ENCODE results near the gene PTPRD.

PTPRD gene

DNA sequence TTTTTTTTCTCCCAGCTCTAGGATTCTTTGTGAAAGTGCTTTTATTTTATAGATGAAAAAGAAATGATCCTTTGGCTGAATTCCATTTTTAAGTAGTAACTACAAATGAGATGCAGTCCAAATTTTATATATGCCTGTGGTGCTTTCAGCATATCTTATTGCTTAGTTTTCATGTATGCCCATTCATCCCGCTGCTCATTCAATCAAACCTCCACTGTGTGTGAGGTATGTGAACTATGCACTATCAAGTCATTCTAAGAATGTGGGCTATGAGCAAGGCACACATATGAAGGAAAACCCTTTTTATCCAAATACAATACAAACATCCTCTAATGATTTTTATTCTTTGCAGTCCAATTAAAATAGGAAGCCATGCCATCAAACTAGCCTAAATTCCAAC, 1744.2 kb downstream of the PTPRD start:
- no peak for DNase-seq (ENCODE audit: low read depth, low spot score)

GRCh38 chr9:8867148-8867547, 1745.7 kb downstream of the PTPRD start:
- DNase-seq (ENCODE audit: low read depth, low spot score) = no peak

DNA sequence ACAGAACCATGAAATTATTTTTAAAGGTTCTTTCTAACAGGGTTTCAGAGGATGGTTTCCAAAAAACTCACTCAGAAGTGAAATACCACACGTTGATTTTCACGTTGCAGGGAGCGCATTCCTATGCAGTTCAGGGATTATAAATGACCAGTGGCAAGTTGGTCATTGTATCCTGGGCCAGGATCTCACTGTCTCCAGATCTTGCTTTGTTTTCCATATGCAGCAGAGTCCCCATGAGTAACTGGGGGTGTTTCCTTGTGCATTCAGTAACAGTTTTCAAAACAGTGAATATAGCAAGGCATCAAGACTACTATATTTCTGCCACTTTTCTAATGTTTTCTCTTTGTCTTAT, 1748.3 kb downstream of the PTPRD start:
- no peak for DNase-seq (ENCODE audit: low read depth, low spot score)

GRCh38 chr9:8863886-8864544, 1748.8 kb downstream of the PTPRD start:
- DNase-seq (ENCODE audit: low read depth, low spot score) = no peak

GRCh38 chr9:8863069-8863468, 1749.7 kb downstream of the PTPRD start:
- DNase-seq (ENCODE audit: low read depth, low spot score) = no peak

GRCh38 chr9:8860925-8861324, 1751.9 kb downstream of the PTPRD start:
- DNase-seq (ENCODE audit: low read depth, low spot score) = no peak

DNA sequence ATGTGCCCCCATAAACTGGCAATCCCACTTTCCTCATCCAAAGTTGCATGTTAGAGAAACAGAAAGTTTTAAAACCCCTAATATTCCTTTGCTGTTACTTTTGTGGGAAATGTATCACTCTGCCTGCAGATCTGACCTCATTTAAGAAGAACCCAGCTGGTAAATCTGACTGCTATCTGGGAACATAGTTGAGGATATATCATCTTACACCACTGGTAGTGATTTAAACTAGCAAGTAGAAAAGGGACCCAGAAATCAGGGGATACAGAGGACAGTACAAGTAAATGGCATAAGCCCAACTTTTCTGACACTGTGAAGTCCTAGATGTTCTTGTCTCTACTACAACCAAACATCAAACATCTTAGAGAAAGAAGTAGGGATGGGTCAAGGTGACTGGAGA, 1752.7 kb downstream of the PTPRD start:
- DNase-seq (ENCODE audit: low read depth, low spot score) = no peak

- DNase-seq (ENCODE audit: low read depth, low spot score) = no peak
These were observed 1753.4 kb downstream of the PTPRD start for GRCh38 chr9:8859416-8859815.

DNA sequence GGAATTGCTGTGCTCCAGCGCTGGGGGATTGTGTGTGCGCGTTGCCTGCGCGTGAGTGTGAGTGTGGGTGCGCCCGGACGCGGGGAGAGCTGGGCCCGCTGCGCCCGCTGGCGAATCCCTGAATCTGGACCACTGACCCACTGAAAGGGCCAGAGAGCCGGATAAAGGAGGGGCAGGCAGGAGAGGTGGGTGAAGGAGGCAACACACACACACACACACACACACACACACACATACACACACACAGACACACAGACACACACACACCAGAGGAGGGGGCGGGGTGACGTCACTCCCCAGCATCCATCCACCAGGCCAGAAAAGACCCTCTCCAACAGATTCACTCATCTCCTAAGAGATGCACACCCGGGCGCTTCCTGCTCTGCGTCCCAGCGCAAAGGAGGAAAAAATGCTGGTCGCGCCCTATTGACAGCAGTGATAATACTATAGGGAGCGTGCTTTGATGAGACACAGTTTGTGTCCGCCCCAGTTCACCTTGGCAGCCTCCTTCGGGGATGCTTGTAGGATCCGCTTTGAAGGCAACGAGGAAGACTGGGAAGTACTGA, 1754.1 kb downstream of the PTPRD start:
- no peak for DNase-seq (ENCODE audit: low read depth, low spot score)

DNA sequence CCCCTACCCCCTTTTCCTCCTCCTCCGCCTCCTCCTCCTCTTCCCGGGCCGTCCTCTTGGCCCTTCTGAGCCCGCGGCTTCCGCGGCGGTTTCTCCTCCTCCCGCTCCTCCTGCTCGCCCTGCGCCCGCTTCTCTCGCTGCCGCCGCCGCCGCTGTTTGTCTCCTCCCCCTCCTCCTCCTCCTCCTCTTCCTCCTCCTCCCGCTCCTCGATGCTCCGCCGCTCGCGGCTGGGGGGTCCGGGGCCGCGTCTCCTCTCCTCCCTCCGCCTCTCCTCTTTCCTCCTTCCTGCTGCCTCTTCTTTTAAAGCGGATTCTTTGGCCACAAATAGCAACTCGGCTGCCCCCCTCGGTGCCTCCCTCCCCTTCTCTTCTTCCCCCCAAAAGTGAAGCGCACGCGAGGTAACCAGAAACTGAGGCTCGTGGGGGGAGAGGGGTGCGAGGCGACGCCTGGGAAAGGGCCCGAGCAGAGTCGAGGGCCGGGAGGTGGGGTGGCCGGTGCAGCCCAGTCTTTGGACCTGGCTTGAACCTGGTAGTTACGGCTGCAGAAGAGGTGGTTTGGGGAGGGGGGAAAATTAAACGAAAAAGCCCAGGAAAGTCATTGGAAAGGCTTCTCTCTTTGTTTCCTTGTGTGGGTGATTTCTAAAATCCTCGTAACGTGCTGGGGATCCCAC, 1754.7 kb downstream of the PTPRD start:
- no peak for DNase-seq (ENCODE audit: low read depth, low spot score)

- DNase-seq (ENCODE audit: low read depth, low spot score) = no peak
These were observed 1755.5 kb downstream of the PTPRD start for GRCh38 chr9:8857068-8857925.

DNA sequence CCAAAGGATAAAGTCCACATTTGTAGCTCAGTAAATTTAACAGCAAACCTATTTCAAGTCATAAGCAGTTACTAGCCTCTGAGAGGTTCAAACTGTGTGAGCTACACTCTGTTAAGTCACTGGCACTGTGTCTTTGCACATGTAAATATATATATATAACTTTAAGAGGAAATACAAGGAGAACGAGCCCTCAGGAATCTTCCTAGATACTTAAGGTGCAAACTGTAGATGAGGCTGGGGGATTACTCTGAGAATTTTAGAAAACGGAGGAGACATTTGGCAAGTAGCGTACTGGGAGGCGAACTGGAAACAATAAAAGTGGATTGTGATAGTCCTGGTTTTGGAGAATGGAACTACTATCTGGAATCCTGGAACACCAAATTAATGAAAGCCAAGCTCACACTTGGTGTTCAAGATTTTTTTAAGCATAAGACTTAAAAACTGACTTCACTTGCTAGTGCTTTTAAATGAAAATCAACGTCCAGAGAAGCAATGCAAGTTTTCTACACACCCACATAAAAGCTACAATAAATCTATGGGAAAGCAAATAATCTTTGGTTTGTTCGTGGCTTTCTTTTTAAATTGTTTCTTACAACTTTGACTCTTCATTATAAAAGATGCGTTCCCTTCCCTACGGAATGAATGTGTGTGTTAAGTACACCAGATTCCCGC, 1756.3 kb downstream of the PTPRD start:
- no peak for DNase-seq (ENCODE audit: low read depth, low spot score)

GRCh38 chr9:8855046-8855445, 1757.8 kb downstream of the PTPRD start:
- DNase-seq (ENCODE audit: low read depth, low spot score) = no peak

- no peak for DNase-seq (ENCODE audit: low read depth, low spot score)
These were observed 1760.4 kb downstream of the PTPRD start for GRCh38 chr9:8852301-8852864.

DNA sequence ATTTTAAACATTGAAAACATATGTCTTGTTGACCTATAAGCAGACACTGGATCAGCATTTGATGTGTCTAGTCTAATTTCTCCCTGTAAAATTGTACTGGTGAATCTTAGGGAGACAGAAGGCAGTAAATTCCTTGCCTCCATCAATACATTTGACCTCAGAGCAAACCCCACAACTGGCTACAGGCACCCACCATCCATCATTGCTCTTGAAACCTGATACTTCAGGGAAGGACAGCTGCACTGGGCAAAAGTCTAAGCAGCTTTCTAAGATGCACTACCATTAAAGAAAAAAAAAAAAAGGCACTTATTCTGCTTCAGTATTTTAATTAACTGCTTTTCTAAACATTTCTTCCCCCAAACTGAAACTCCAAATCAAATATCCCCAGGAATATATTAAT, 1761.9 kb downstream of the PTPRD start:
- no peak for DNase-seq (ENCODE audit: low read depth, low spot score)

DNA sequence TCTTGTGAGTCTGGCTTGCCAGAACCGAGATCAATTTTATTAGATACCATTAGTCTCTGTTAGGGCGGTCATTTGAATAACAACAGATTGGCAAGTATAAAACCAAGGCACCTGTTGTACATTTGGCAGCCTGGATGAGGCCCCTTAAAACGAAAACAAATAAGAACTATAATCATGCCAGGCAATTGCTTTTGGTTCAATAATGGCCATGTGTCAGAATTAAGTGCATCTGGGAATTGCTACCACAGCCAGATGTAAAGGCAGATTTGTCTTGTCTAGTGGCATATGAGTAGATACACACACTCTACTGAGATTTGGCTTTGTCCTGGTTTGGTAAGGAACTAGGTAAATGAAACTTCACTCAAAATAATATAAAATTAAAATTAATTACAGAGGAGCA, 1767.0 kb downstream of the PTPRD start:
- DNase-seq (ENCODE audit: low read depth, low spot score) = no peak

DNA sequence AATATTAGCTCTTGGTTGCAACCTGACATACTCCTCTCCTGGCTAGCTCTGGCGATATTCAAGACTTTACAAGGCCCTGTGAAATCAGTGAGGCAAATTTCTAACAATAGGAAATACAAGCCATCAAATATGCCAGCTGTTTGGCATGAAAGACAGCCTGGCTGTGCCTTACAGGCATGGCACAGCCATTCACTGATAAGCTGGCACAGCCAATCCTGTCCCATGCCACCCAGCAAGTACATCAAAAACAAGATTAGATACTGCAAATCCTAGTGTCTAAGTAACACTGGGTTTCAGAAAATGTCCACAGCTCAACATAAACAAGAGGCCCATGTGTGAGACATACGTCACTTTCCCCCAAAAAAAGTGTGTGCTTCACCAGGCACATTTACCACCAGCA, 1767.4 kb downstream of the PTPRD start:
- DNase-seq (ENCODE audit: low read depth, low spot score) = no peak

DNA sequence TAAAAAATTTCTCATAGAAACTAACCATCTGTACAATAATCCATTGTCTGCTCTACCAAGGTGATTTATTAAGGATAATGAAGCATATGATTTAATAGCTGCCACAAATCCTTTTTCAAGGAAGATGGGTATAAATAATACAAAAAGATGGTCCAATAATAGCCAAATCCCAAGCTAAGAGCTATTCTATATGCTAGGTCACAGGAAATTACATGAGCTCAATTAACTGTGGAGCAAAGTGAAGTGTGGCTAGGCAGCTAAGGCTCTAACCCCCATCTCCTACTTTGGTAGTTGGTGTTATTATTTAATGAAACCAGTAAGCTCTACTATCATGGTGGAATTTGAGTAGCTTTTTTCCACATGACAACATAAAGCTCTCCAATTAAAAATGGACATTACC, 1768.3 kb downstream of the PTPRD start:
- DNase-seq (ENCODE audit: low read depth, low spot score) = no peak

DNA sequence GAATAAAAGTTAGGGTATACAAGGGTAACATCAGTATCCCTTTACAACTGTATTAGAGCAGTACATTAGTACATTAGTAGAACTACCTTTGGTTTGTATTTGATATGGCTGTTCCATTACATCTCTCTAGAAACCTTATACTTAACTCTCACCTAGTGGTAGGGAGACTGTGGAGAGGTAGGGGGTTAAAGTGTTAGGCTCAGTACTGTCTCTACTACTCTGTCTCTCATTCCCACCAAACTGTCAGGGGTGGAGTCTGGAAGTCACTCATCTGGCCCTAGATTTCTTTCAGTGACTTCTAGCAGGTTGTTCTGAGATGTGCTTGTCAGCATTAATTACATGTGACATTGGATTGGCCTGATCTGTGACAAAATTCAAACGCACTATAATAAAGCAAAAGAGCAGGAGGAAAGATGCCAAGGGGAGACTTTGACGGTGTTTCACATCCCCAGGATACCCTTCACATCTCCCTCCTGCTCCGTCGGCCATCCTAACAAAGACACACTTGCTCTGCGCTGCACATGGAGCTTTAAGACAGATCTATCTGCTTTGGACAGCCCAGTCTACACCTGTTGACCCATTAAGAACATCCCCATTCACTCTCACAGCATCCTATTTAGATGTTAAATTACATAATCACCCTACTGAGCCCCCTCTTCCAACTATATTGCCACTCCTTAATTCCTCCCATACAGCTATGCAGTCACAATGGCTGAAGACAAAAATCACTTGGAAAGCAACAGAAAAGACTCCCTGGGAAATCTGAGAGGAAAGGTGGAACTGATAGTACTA, 1770.2 kb downstream of the PTPRD start:
- no peak for DNase-seq (ENCODE audit: low read depth, low spot score)

GRCh38 chr9:8838136-8838535, 1774.7 kb downstream of the PTPRD start:
- DNase-seq (ENCODE audit: low read depth, low spot score) = no peak

- DNase-seq (ENCODE audit: low read depth, low spot score) = no peak
These were observed 1777.5 kb downstream of the PTPRD start for GRCh38 chr9:8835291-8835690.

All from activated CD4-positive, CD25-positive, alpha-beta regulatory T cell treated with anti-CD3 and anti-CD28 coated beads, Interleukin-2, amount 50 U/mL, for 16 hours (primary cell).